Hepatic stellate cell (primary cell): Measurements from ENCODE around the gene PARP11.
"Not testable (repeated sequence)": the region's sequence is repeated elsewhere in the genome, so short reads cannot be mapped to it uniquely, and the experiment has no call there.

ENCODE experiments used
- DNase-seq: peaks from one replicate; pipeline ENCODE4 v3.0.0; 2011; ENCODE audit warnings: low spot score

The PARP11 gene

GRCh38 chr12:3882896-3883564, 9.8 kb upstream of the PARP11 start:
- peak; percentile 19 for DNase-seq

- DNase-seq = no peak
These were observed 9.2 kb upstream of the PARP11 start for GRCh38 chr12:3882406-3882805.

- DNase-seq = no peak
These were observed 8.2 kb upstream of the PARP11 start for GRCh38 chr12:3881281-3881950.

GRCh38 chr12:3879846-3880245, 6.6 kb upstream of the PARP11 start:
- no peak for DNase-seq

- DNase-seq = no peak
These were observed 1.8 kb downstream of the PARP11 start for GRCh38 chr12:3871356-3871755.

- no peak for DNase-seq
These were observed 3.3 kb downstream of the PARP11 start for GRCh38 chr12:3869865-3870264.

- no peak for DNase-seq
These were observed 3.8 kb downstream of the PARP11 start for GRCh38 chr12:3869433-3869832.

- no peak for DNase-seq
These were observed 9.4 kb downstream of the PARP11 start for GRCh38 chr12:3863756-3864155.

- DNase-seq = no peak
These were observed 30.7 kb downstream of the PARP11 start for GRCh38 chr12:3842517-3842916.

- DNase-seq = no peak
These were observed 31.4 kb downstream of the PARP11 start for GRCh38 chr12:3841783-3842182.

GRCh38 chr12:3840833-3841232, 32.4 kb downstream of the PARP11 start:
- not testable (repeated sequence) for DNase-seq

GRCh38 chr12:3839745-3840144, 33.5 kb downstream of the PARP11 start:
- not testable (repeated sequence) for DNase-seq

GRCh38 chr12:3838701-3839548, 34.3 kb downstream of the PARP11 start:
- DNase-seq = not testable (repeated sequence)

GRCh38 chr12:3838076-3838475, 35.1 kb downstream of the PARP11 start:
- DNase-seq = no peak

- DNase-seq = no peak
These were observed 36.1 kb downstream of the PARP11 start for GRCh38 chr12:3837049-3837448.

GRCh38 chr12:3836641-3837040, 36.6 kb downstream of the PARP11 start:
- no peak for DNase-seq

GRCh38 chr12:3835914-3836313, 37.3 kb downstream of the PARP11 start:
- no peak for DNase-seq

- DNase-seq = no peak
These were observed 38.4 kb downstream of the PARP11 start for GRCh38 chr12:3834774-3835173.

GRCh38 chr12:3833670-3834310, 39.4 kb downstream of the PARP11 start:
- DNase-seq = no peak

- no peak for DNase-seq
These were observed 40.5 kb downstream of the PARP11 start for GRCh38 chr12:3832738-3833137.

- DNase-seq = no peak
These were observed 44.3 kb downstream of the PARP11 start for GRCh38 chr12:3828888-3829287.

- DNase-seq = no peak
These were observed 45.7 kb downstream of the PARP11 start for GRCh38 chr12:3827301-3828000.
